Endothelial cell of hepatic sinusoid (primary cell): ENCODE results near the gene MRPL14.

Experiments used
- in situ Hi-C: cut with HindIII; loops from 2 replicates; pipeline ENCODE4 v1.10.0; 2017; ENCODE audit warnings: low sequenced_read_pairs

Gene MRPL14

GRCh38 chr6:44084231-44085014 is 42.8 kb downstream of the MRPL14 start:
- in situ Hi-C loops, result no loop called here

- in situ Hi-C loops, result no loop called here
Observed at GRCh38 chr6:44082872-44083321, 44.4 kb downstream of the MRPL14 start.

GRCh38 chr6:44081753-44082152 is 45.5 kb downstream of the MRPL14 start:
- in situ Hi-C loops, result no loop called here

GRCh38 chr6:44080561-44081521 is 46.4 kb downstream of the MRPL14 start:
- in situ Hi-C loops, result no loop called here

GRCh38 chr6:44079672-44080071 is 47.6 kb downstream of the MRPL14 start:
- in situ Hi-C loops, result no loop called here

GRCh38 chr6:44078827-44079671 is 48.2 kb downstream of the MRPL14 start:
- in situ Hi-C loops, result no loop called here

GRCh38 chr6:44078219-44078826 is 48.9 kb downstream of the MRPL14 start:
- in situ Hi-C loops, result no loop called here

GRCh38 chr6:44077214-44077946 is 49.9 kb downstream of the MRPL14 start:
- in situ Hi-C loops, result no loop called here

- in situ Hi-C loops, result no loop called here
Observed at GRCh38 chr6:44076356-44077213, 50.7 kb downstream of the MRPL14 start.

- in situ Hi-C loops, result no loop called here
Observed at GRCh38 chr6:44075647-44076355, 51.5 kb downstream of the MRPL14 start.

GRCh38 chr6:44074813-44075646 is 52.2 kb downstream of the MRPL14 start:
- in situ Hi-C loops, result no loop called here

- in situ Hi-C loops, result no loop called here
Observed at GRCh38 chr6:44074439-44074812, 52.8 kb downstream of the MRPL14 start.

- in situ Hi-C loops, result no loop called here
Observed at GRCh38 chr6:44073612-44074438, 53.4 kb downstream of the MRPL14 start.

GRCh38 chr6:44072959-44073611 is 54.2 kb downstream of the MRPL14 start:
- in situ Hi-C loops, result no loop called here

GRCh38 chr6:44072452-44072958 is 54.7 kb downstream of the MRPL14 start:
- in situ Hi-C loops, result no loop called here
